Sigmoid colon (tissue), 4 donors: Measurements from ENCODE around the gene SARM1.

Experiments used
- POLR2A ChIP-seq, 2 donors: fragments of 450-650 bp; IDR thresholded peaks; one replicate each; pipeline ENCODE4 v1.6.1; 2016; ENCODE audit warnings: antibody characterized with exemption in 2 of 2, mild to moderate bottlenecking in 2 of 2, moderate library complexity in 2 of 2
- POLR2AphosphoS5 ChIP-seq, 4 donors: sonication (generic); formaldehyde crosslinking; IDR thresholded peaks; one replicate each; pipeline ENCODE4 v1.6.1; 2017; ENCODE audit warnings: antibody characterized with exemption in 4 of 4
- TF ChIP-seq, protein P1 (sequence below), 4 experiments: fragments of 450-650 bp in 3 of 4; fragments of 200-600 bp in 1 of 4; IDR thresholded peaks; one replicate each; pipeline ENCODE4 v1.5.1; 2016 to 2019; ENCODE audit warnings: antibody characterized with exemption in 4 of 4, mild to moderate bottlenecking in 3 of 4, moderate library complexity in 2 of 4

DNA sequence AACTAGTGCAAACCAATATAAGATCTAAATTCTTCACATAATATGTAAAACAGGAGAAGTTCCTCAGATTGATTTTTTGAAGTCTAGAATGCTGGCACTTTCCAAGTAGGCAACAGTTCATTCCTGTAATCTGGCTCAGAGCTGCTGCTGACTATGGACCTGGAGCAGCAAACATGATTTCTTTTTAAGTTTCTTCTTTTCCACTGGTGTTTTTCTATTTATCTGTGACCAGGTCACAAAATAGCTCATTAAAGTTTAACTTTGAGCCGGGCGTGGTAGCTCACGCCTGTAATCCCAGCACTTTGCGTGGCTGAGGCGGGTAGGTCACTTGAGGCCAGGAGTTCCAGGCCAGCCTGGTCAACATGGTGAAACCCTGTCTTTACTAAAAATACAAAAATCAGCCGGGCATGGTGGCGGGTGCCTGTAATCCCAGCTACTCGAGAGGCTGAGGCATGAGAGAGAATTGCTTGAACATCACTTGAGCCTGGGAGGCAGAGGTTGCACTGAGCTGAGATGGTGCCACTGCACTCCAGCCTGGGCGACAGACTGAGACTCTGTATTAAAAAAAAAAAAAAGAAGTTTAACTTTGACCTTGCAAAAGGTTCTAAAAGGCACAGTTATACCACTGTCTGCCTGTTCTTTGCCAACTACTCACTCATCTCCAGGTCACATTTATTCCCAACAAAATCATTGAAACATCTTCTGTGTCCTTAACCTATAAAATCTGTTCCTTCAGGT is 72.6 kb downstream of the SARM1 start:
- TF ChIP-seq, protein P1, sequence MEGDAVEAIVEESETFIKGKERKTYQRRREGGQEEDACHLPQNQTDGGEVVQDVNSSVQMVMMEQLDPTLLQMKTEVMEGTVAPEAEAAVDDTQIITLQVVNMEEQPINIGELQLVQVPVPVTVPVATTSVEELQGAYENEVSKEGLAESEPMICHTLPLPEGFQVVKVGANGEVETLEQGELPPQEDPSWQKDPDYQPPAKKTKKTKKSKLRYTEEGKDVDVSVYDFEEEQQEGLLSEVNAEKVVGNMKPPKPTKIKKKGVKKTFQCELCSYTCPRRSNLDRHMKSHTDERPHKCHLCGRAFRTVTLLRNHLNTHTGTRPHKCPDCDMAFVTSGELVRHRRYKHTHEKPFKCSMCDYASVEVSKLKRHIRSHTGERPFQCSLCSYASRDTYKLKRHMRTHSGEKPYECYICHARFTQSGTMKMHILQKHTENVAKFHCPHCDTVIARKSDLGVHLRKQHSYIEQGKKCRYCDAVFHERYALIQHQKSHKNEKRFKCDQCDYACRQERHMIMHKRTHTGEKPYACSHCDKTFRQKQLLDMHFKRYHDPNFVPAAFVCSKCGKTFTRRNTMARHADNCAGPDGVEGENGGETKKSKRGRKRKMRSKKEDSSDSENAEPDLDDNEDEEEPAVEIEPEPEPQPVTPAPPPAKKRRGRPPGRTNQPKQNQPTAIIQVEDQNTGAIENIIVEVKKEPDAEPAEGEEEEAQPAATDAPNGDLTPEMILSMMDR (IDR thresholded peaks at IDR 0.05): no peak
- TF ChIP-seq POLR2A (IDR thresholded peaks at IDR 0.05): no peak
- TF ChIP-seq POLR2AphosphoS5 (IDR thresholded peaks at IDR 0.05): no peak
